ENCODE data around the gene GALNT6. TPM values are rescaled to one million over a fixed set of nuclear protein-coding genes. Genes with fewer than 3 reads are reported as not detected.

Gene GALNT6
- total and polyA plus RNA-seq, 5 donors from 2014 or later: 2.3 to 19.5 (median 2.9) TPM

DNA sequence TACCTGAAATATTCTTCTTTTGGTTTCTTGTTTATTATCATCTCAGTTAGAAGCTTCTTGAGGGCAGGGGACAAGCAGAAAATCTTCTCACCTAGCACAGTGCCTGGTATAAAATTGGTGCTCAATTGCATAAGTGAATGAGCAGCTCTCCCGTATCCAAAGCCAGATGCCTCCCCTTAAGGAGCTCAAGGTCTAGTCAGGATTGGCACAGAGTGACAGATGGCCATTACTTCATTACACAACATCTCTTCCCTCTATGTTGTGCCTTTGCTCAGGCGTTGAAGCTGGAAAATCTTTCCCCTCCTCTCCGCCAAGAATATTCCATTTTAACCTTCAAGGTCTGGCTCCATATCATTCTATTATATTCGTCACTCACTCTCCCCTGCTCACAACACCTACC is 37.0 kb upstream of the GALNT6 start:
- H3K4me1 ChIP-seq (ENCODE audit: control insufficient read depth, insufficient read depth, low read length, poor library complexity, severe bottlenecking): peaks cover 15% of the 10 kb centered on the region
- H3K36me3 ChIP-seq (ENCODE audit: control insufficient read depth, insufficient read depth, low read length): no peaks in the 10 kb centered on the region
- H3K9me3 Mint-ChIP-seq: no peaks in the 10 kb centered on the region
- DNase-seq (no peak), ATAC-seq (ENCODE audit: low read depth in 2 of 2) (no peak)
- no peak overlapping the region for H3K27ac ChIP-seq (ENCODE audit: insufficient read depth, low read length, poor library complexity, severe bottlenecking)
- peak overlapping the region in 2 of 4 donors; percentile 1 to 6 for H3K4me3 Mint-ChIP-seq
- H3K27ac Mint-ChIP-seq: no peak overlapping the region
- no peaks in the 10 kb centered on the region for H3K9me3 ChIP-seq (ENCODE audit: control insufficient read depth in 2 of 2, low read length in 2 of 2)
- H3K4me3 ChIP-seq (ENCODE audit: low read depth, low read length): no peak overlapping the region
- H3K4me1 Mint-ChIP-seq: peaks cover 4 to 9% (median 8%) of the 10 kb centered on the region in 4 donors
- H3K36me3 Mint-ChIP-seq: no peaks in the 10 kb centered on the region
- peaks cover 7% of the 10 kb centered on the region for H3K27me3 Mint-ChIP-seq
- H3K27me3 ChIP-seq (ENCODE audit: control insufficient read depth, insufficient read depth, low read length): peaks cover 2% of the 10 kb centered on the region

DNA sequence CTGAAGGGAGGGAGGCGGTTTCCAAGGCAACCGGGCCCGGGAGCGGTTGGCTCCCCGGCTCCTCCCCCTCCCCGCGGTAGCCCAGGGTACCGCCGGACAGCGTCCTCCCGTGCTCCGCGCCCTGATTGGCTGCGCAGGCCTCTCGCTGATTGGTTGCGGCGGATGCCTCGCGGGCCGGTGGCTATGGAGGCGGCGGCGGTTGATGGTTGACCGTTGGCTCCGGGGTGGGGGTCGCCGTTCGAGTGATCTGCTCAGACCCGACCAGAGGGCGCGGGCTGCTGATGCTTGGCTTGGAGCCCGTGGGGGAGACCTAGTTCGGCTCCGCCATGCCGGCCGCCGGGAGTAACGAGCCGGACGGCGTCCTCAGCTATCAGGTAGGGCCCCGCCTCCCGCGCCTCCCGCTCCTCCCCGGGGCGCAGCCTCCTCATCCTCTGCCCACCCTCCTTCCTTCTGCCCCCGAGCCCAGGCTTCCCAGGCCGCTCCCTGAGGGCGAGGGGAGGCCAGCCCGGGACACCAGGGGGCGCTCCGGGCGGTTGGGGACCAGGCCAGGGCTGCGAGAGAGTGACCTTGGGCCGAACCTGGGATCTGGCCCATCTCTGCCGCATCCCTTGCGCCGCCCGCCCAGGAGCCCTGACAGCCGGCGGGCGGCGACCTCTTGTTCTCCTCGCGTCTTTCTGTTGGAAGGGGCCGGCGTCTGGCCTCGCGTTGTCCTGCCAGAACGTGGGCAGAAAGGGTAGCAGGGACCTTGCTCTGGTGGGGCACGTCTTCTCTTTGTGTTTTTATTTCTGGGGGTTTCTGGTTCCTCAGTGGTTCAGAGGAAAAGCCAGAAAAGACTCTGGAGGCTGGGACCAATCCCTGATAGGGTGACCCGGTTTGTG is 33.7 kb upstream of the GALNT6 start, which contains the start of gene SLC4A8:
SLC4A8 (plus strand) TSS at position 170 of the 878 bp plus-strand sequence; CDS start at position 327, 157 bp downstream.
- no peaks in the 10 kb centered on the region for H3K36me3 Mint-ChIP-seq
- H3K4me3 Mint-ChIP-seq: peak within 1 kb of the TSS; percentile 70 to 92 (median 87)
- Histone ChIP-seq H3K36me3 (ENCODE audit: control insufficient read depth, insufficient read depth, low read length) (no peaks in the 10 kb centered on the region), H3K27ac (ENCODE audit: insufficient read depth, low read length, poor library complexity, severe bottlenecking) (no peak within 1 kb of the TSS), H3K27me3 (ENCODE audit: control insufficient read depth, insufficient read depth, low read length) (no peaks in the 10 kb centered on the region), H3K4me3 (ENCODE audit: low read depth, low read length) (peak within 1 kb of the TSS; percentile 56), H3K9me3 (ENCODE audit: control insufficient read depth in 2 of 2, low read length in 2 of 2) (no peaks in the 10 kb centered on the region), H3K4me1 (ENCODE audit: control insufficient read depth, insufficient read depth, low read length, poor library complexity, severe bottlenecking) (peaks cover 15% of the 10 kb centered on the region)
- no peaks in the 10 kb centered on the region for H3K9me3 Mint-ChIP-seq
- ATAC-seq (ENCODE audit: low read depth in 2 of 2) (peak; percentile 70 to 78), DNase-seq (peak; percentile 63 to 86 (median 69))
- peaks cover 4 to 12% (median 8%) of the 10 kb centered on the region in 4 donors for H3K4me1 Mint-ChIP-seq
- no peaks in the 10 kb centered on the region for H3K27me3 Mint-ChIP-seq
- peak within 1 kb of the TSS in 2 of 3 donors; percentile 57 to 60 for H3K27ac Mint-ChIP-seq

DNA sequence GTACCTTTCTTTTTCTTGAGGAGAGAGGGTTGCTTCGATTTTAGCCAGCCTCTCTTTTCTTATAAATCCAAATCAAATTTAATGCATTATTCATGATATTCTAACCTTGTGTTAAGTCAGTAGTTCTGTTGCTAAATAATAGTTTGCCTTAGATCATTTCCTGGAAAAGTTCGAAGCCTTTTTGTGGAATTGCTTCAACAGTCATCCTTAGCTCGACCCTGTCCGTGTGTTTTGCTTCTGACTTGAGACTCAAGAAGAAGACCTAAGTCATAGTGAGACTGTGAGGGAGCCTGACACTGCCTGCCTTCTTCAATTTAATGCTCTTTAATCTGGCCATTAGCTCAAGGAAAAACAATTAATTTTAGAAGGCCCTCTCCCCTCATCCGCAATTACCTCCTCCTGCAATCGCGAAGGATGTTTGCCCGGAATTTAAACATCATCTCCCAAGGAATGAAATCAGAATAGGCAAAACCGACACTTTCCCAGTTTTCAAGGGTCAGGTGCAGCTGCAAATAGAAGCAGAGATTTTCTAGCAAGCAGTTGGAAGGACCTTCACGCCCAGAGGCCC is 33.0 kb upstream of the GALNT6 start:
- H3K36me3 Mint-ChIP-seq: no peaks in the 10 kb centered on the region
- H3K4me1 Mint-ChIP-seq: peaks cover 4 to 12% (median 8%) of the 10 kb centered on the region in 4 donors
- H3K4me3 Mint-ChIP-seq: peak overlapping the region; percentile 70 to 92 (median 78)
- ATAC-seq (ENCODE audit: low read depth in 2 of 2) (no peak), DNase-seq (no peak)
- no peaks in the 10 kb centered on the region for H3K36me3 ChIP-seq (ENCODE audit: control insufficient read depth, insufficient read depth, low read length)
- H3K4me1 ChIP-seq (ENCODE audit: control insufficient read depth, insufficient read depth, low read length, poor library complexity, severe bottlenecking): peaks cover 15% of the 10 kb centered on the region
- no peaks in the 10 kb centered on the region for H3K27me3 Mint-ChIP-seq
- H3K4me3 ChIP-seq (ENCODE audit: low read depth, low read length): peak overlapping the region; percentile 56
- no peaks in the 10 kb centered on the region for H3K27me3 ChIP-seq (ENCODE audit: control insufficient read depth, insufficient read depth, low read length)
- peak overlapping the region in 1 of 3 donors; percentile 57 for H3K27ac Mint-ChIP-seq
- H3K27ac ChIP-seq (ENCODE audit: insufficient read depth, low read length, poor library complexity, severe bottlenecking): no peak overlapping the region
- no peaks in the 10 kb centered on the region for H3K9me3 Mint-ChIP-seq
- H3K9me3 ChIP-seq (ENCODE audit: control insufficient read depth in 2 of 2, low read length in 2 of 2): no peaks in the 10 kb centered on the region

DNA sequence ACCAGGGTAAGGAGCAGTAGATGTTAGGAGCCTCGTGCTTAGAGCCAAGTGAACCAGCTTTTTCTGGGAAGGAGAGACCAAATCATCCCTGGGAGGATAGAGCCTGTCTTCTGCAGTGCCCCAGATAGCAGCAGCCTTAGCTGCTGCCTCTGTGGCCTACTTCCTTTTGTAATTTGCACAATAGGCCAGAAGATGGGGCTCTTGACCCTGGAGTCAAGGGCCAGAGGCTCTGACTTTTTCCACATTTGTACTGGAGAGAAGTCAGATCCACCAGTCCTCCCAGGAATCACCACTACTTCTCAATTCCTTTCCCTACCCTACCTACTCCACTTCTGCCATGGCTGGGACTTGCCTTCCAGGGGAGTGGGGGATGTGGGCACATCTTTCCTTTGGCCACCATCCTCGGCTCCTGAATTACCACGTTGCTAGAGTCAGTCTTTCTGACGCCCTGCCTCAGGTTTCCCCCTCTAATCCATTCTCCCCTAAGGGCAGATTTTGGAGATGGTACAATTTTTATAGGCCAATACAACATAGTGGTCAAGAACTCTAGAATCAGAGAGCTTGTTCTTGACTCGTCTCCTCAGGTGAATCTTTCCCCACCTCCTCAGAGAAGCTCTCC is 30.2 kb upstream of the GALNT6 start:
- Mint-ChIP-seq H3K36me3 (no peaks in the 10 kb centered on the region), H3K27ac (peak overlapping the region in 1 of 3 donors; percentile 22), H3K4me1 (peaks cover 4 to 12% (median 8%) of the 10 kb centered on the region in 4 donors), H3K4me3 (peak overlapping the region in 2 of 4 donors; percentile 29 to 40), H3K9me3 (no peaks in the 10 kb centered on the region), H3K27me3 (no peaks in the 10 kb centered on the region)
- no peaks in the 10 kb centered on the region for H3K36me3 ChIP-seq (ENCODE audit: control insufficient read depth, insufficient read depth, low read length)
- H3K27ac ChIP-seq (ENCODE audit: insufficient read depth, low read length, poor library complexity, severe bottlenecking): no peak overlapping the region
- ATAC-seq (ENCODE audit: low read depth in 2 of 2): peak in 1 of 2 donors; percentile 40
- no peak overlapping the region for H3K4me3 ChIP-seq (ENCODE audit: low read depth, low read length)
- no peaks in the 10 kb centered on the region for H3K27me3 ChIP-seq (ENCODE audit: control insufficient read depth, insufficient read depth, low read length)
- peaks cover 15% of the 10 kb centered on the region for H3K4me1 ChIP-seq (ENCODE audit: control insufficient read depth, insufficient read depth, low read length, poor library complexity, severe bottlenecking)
- DNase-seq: peak; percentile 5 to 72 (median 42)
- no peaks in the 10 kb centered on the region for H3K9me3 ChIP-seq (ENCODE audit: control insufficient read depth in 2 of 2, low read length in 2 of 2)

DNA sequence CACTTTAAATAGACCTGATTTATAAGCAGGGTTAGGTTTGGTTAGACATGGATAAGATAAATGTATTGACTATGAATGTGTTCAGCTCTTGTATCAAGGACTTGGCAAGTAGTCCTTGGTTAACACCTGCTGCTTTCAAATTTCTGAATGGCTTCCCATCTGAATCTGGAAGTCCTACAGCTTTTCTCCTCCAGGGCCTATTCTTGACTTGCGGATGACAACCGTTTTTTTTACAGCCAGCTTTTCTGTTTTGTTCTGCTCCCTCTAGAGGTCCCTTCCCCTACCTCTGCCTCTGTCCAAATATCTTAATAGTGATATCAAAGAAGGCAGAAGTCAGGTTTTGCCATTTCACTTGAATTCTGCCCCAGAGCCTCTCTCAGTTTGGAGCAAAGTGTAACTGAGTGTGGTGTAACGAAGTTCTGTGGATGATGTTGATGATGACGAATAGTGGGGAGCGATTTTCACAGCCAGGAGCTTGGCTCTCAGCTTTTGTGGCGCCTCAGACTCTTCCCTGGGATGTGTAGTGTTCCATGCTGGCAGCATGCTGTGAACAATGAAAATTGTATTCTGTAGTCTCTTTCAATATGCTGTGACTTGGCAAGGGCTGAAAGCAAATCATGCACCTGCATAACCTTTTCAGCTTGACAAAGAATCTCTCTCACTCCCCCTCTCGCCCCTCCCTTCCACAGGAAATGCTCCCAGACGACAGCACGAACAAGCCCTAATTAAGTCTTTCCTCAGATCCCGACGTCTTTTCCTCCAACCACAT is 28.4 kb upstream of the GALNT6 start:
- peaks cover under 1% of the 10 kb centered on the region for H3K27me3 Mint-ChIP-seq
- peaks cover 4 to 9% (median 7%) of the 10 kb centered on the region in 4 donors for H3K4me1 Mint-ChIP-seq
- H3K27ac ChIP-seq (ENCODE audit: insufficient read depth, low read length, poor library complexity, severe bottlenecking): no peak overlapping the region
- H3K36me3 Mint-ChIP-seq: no peaks in the 10 kb centered on the region
- ATAC-seq (ENCODE audit: low read depth in 2 of 2) (no peak), DNase-seq (no peak)
- H3K4me1 ChIP-seq (ENCODE audit: control insufficient read depth, insufficient read depth, low read length, poor library complexity, severe bottlenecking): peaks cover 7% of the 10 kb centered on the region
- H3K36me3 ChIP-seq (ENCODE audit: control insufficient read depth, insufficient read depth, low read length): no peaks in the 10 kb centered on the region
- peak overlapping the region in 1 of 4 donors; percentile 21 for H3K4me3 Mint-ChIP-seq
- H3K27me3 ChIP-seq (ENCODE audit: control insufficient read depth, insufficient read depth, low read length): no peaks in the 10 kb centered on the region
- no peaks in the 10 kb centered on the region for H3K9me3 ChIP-seq (ENCODE audit: control insufficient read depth in 2 of 2, low read length in 2 of 2)
- no peak overlapping the region for H3K4me3 ChIP-seq (ENCODE audit: low read depth, low read length)
- H3K27ac Mint-ChIP-seq: no peak overlapping the region
- H3K9me3 Mint-ChIP-seq: no peaks in the 10 kb centered on the region

DNA sequence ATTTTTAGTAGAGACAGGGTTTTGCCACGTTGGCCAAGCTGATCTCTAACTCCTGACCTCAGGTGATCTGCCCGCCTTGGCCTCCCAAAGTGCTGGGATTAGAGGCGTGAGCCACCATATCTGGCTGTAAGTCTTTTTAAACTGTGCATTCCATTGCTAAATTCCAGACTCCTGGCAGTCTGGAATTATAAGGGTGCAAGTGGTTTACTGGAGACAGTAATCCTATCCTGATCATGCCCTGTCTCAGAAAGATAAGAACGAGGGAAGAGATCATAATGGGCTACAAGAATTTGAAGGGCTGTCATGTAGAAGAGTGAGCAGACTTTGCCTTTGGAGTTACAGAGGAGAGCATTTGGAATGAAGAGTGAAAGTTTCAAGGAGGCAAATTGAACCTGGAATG is 26.6 kb upstream of the GALNT6 start:
- H3K4me1 Mint-ChIP-seq: peaks cover 0 to 10% (median 3%) of the 10 kb centered on the region in 4 donors
- Histone ChIP-seq H3K4me1 (ENCODE audit: control insufficient read depth, insufficient read depth, low read length, poor library complexity, severe bottlenecking) (no peaks in the 10 kb centered on the region), H3K4me3 (ENCODE audit: low read depth, low read length) (no peak overlapping the region), H3K27me3 (ENCODE audit: control insufficient read depth, insufficient read depth, low read length) (no peaks in the 10 kb centered on the region), H3K27ac (ENCODE audit: insufficient read depth, low read length, poor library complexity, severe bottlenecking) (no peak overlapping the region), H3K9me3 (ENCODE audit: control insufficient read depth in 2 of 2, low read length in 2 of 2) (no peaks in the 10 kb centered on the region), H3K36me3 (ENCODE audit: control insufficient read depth, insufficient read depth, low read length) (no peaks in the 10 kb centered on the region)
- ATAC-seq (ENCODE audit: low read depth in 2 of 2) (no peak), DNase-seq (no peak)
- H3K4me3 Mint-ChIP-seq: no peak overlapping the region
- peaks cover 9% of the 10 kb centered on the region for H3K27me3 Mint-ChIP-seq
- H3K9me3 Mint-ChIP-seq: no peaks in the 10 kb centered on the region
- H3K27ac Mint-ChIP-seq: no peak overlapping the region
- H3K36me3 Mint-ChIP-seq: no peaks in the 10 kb centered on the region

DNA sequence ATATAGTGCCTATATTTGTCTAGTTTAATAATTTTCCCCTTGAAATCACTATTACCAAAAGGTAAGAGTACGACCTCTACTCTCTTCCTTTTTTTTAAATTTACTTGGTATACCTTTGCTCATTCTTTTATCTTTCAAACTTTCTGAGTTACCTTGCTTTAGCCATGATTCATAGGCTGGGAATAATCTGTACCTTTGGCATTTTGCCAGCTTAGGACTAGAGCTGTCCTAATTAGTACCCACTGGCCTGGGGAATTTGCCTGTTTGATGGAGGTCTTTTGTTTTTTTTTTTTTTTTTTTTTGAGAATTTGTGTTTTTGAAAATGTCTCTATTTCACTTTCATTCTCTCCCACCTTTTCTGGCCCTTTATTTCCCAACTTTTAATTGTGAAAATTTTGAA is 24.7 kb upstream of the GALNT6 start:
- H3K27ac ChIP-seq (ENCODE audit: insufficient read depth, low read length, poor library complexity, severe bottlenecking): no peak overlapping the region
- Mint-ChIP-seq H3K27ac (no peak overlapping the region), H3K36me3 (no peaks in the 10 kb centered on the region), H3K27me3 (peaks cover 9% of the 10 kb centered on the region), H3K4me3 (no peak overlapping the region), H3K9me3 (no peaks in the 10 kb centered on the region), H3K4me1 (peaks cover 0 to 12% (median 3%) of the 10 kb centered on the region in 4 donors)
- no peaks in the 10 kb centered on the region for H3K36me3 ChIP-seq (ENCODE audit: control insufficient read depth, insufficient read depth, low read length)
- no peaks in the 10 kb centered on the region for H3K9me3 ChIP-seq (ENCODE audit: control insufficient read depth in 2 of 2, low read length in 2 of 2)
- no peak overlapping the region for H3K4me3 ChIP-seq (ENCODE audit: low read depth, low read length)
- H3K4me1 ChIP-seq (ENCODE audit: control insufficient read depth, insufficient read depth, low read length, poor library complexity, severe bottlenecking): no peaks in the 10 kb centered on the region
- no peaks in the 10 kb centered on the region for H3K27me3 ChIP-seq (ENCODE audit: control insufficient read depth, insufficient read depth, low read length)
- DNase-seq (no peak), ATAC-seq (ENCODE audit: low read depth in 2 of 2) (no peak)

Measured in CD4-positive, CD25-positive, alpha-beta regulatory T cell (primary cell).